H1 (cell line): Measurements from ENCODE around the gene ACTL6A. TPM values are rescaled to one million over a fixed set of nuclear protein-coding genes. Genes with fewer than 3 reads are reported as not detected.

Source experiments
- CTCF ChIA-PET: fragments of 300-600 bp; sonication (Branson Sonifier 250); formaldehyde crosslinking; loops from one replicate; lab custom pipeline; 2021; ENCODE audit not compliant: partially characterized antibody; lab: Charles Lee
- POLR2A ChIA-PET: fragments of 300-600 bp; sonication (Branson Sonifier 250); formaldehyde crosslinking; loops from one replicate; lab custom pipeline; 2021; ENCODE audit warnings: inconsistent platforms; ENCODE audit not compliant: partially characterized antibody; lab: Charles Lee
- DNase-seq, 2 experiments: peaks; one replicate each; pipeline versions ENCODE4 v3.0.0 to v3.0.0-alpha.2; 2010 to 2022; ENCODE audit warnings: low spot score in 2 of 2, low read depth in 1 of 2, mixed read lengths in 1 of 2
- FAIRE-seq: peaks from 2 replicates; lab custom pipeline; 2011; peaks lifted over from hg19 to GRCh38; lab: Jason Lieb, UNC
- H2AFZ ChIP-seq: 2 replicates; pipeline ENCODE4 v1.8.1; 2012; ENCODE audit warnings: low read length, inconsistent platforms
- H2AK5ac ChIP-seq: 2 replicates; pipeline ENCODE4 v1.6.1; 2013; ENCODE audit warnings: low read depth, low read length
- H2BK120ac ChIP-seq: replicated peaks from 2 replicates; pipeline ENCODE3; 2013; ENCODE audit warnings: low read depth, low read length, inconsistent platforms
- H2BK12ac ChIP-seq: 2 replicates; pipeline ENCODE4 v1.6.1; 2013; ENCODE audit warnings: low read depth, low read length
- H2BK15ac ChIP-seq: 2 replicates; pipeline ENCODE4 v1.6.1; 2013; ENCODE audit warnings: low read length
- H2BK20ac ChIP-seq: 2 replicates; pipeline ENCODE4 v1.6.1; 2013; ENCODE audit warnings: low read length
- H2BK5ac ChIP-seq: 2 replicates; pipeline ENCODE4 v1.6.1; 2013; ENCODE audit warnings: low read depth, low read length
- H3K14ac ChIP-seq: 2 replicates; pipeline ENCODE4 v1.6.1; 2013; ENCODE audit warnings: inconsistent platforms; ENCODE audit not compliant: insufficient read length
- H3K18ac ChIP-seq: 2 replicates; pipeline ENCODE4 v1.6.1; 2013; ENCODE audit warnings: low read length; ENCODE audit errors: extremely low read depth
- H3K23ac ChIP-seq: 2 replicates; pipeline ENCODE4 v1.6.1; 2013; ENCODE audit warnings: inconsistent platforms; ENCODE audit not compliant: insufficient read length
- H3K23me2 ChIP-seq: 2 replicates; pipeline ENCODE4 v1.6.1; 2013; ENCODE audit warnings: low read depth, low read length
- H3K27ac ChIP-seq: 2 replicates; pipeline ENCODE4 v1.6.1; 2011; ENCODE audit warnings: low read depth, low read length, inconsistent platforms
- H3K27me3 ChIP-seq, 4 experiments: replicated peaks in 1 of 4; 1 replicate in 1 of 4; 2 replicates in 3 of 4; pipeline versions ENCODE4 v1.6.1 to v1.8.1; 2011 to 2013; ENCODE audit warnings: low read length in 3 of 4, mild to moderate bottlenecking in 3 of 4, inconsistent platforms in 2 of 4, mixed read lengths in 2 of 4, moderate library complexity in 1 of 4; ENCODE audit not compliant: control insufficient read depth in 3 of 4, insufficient read depth in 3 of 4; ENCODE audit errors: extremely low read depth in 1 of 4
- H3K36me3 ChIP-seq, 4 experiments: 2 replicates each; pipeline versions ENCODE4 v1.6.1 to v1.8.1; 2011 to 2013; ENCODE audit warnings: mild to moderate bottlenecking in 4 of 4, low read length in 3 of 4, moderate library complexity in 2 of 4, control low read depth in 1 of 4, inconsistent platforms in 1 of 4; ENCODE audit not compliant: insufficient read depth in 4 of 4, control insufficient read depth in 2 of 4
- H3K4ac ChIP-seq: replicated peaks from 2 replicates; pipeline ENCODE3; 2013; ENCODE audit warnings: low read length, low read depth, mixed read lengths, inconsistent platforms; ENCODE audit not compliant: insufficient read length
- H3K4me1 ChIP-seq, 4 experiments: replicated peaks in 1 of 4; 1 replicate in 1 of 4; 2 replicates in 3 of 4; pipeline versions ENCODE4 v1.6.1 to v1.8.1; 2011 to 2013; ENCODE audit warnings: low read length in 3 of 4, inconsistent platforms in 2 of 4, mixed read lengths in 1 of 4; ENCODE audit not compliant: insufficient read depth in 4 of 4, control insufficient read depth in 3 of 4
- H3K4me2 ChIP-seq, 2 experiments: 2 replicates each; pipeline versions ENCODE4 v1.6.1 to v1.8.1; 2011 to 2013; ENCODE audit warnings: low read depth in 2 of 2, low read length in 2 of 2, control low read depth in 1 of 2, inconsistent platforms in 1 of 2, mild to moderate bottlenecking in 1 of 2; ENCODE audit not compliant: insufficient read depth in 1 of 2
- H3K4me3 ChIP-seq, 4 experiments: fragments of 200-600, 300-600 bp in 1 of 4; sonication (generic), shearing (Covaris generic), sonication (Bioruptor Twin) in 1 of 4; 2 replicates each; pipeline versions ENCODE4 v1.5.1 to v1.8.1; 2011 to 2016; ENCODE audit warnings: low read length in 4 of 4, low read depth in 3 of 4, control low read depth in 2 of 4, inconsistent platforms in 2 of 4, mild to moderate bottlenecking in 2 of 4, mixed read lengths in 1 of 4, moderate library complexity in 1 of 4; ENCODE audit not compliant: insufficient read depth in 2 of 4; ENCODE audit errors: extremely low read depth in 1 of 4
- H3K56ac ChIP-seq: replicated peaks from 2 replicates; pipeline ENCODE3; 2013; ENCODE audit warnings: low read depth, mild to moderate bottlenecking, mixed read lengths, low read length, inconsistent platforms; ENCODE audit not compliant: insufficient read length
- H3K79me1 ChIP-seq: 2 replicates; pipeline ENCODE4 v1.6.1; 2013; ENCODE audit warnings: low read depth, low read length, control low read depth
- H3K79me2 ChIP-seq, 2 experiments: 2 replicates each; pipeline versions ENCODE4 v1.6.1 to v1.8.1; 2012 to 2013; ENCODE audit warnings: low read length in 2 of 2, mild to moderate bottlenecking in 2 of 2, inconsistent platforms in 1 of 2; ENCODE audit not compliant: insufficient read depth in 2 of 2, control insufficient read depth in 1 of 2
- H3K9ac ChIP-seq, 4 experiments: replicated peaks in 1 of 4; 1 replicate in 1 of 4; 2 replicates in 3 of 4; pipeline versions ENCODE4 v1.6.1 to v1.8.1; 2011 to 2013; ENCODE audit warnings: low read depth in 3 of 4, low read length in 3 of 4, control low read depth in 2 of 4, mild to moderate bottlenecking in 2 of 4, moderate library complexity in 2 of 4, inconsistent platforms in 1 of 4; ENCODE audit errors: extremely low read depth in 1 of 4
- H3K9me3 ChIP-seq, 2 experiments: 2 replicates each; pipeline versions ENCODE4 v1.6.1 to v1.8.1; 2012 to 2013; ENCODE audit warnings: mild to moderate bottlenecking in 2 of 2, moderate library complexity in 2 of 2, control low read depth in 1 of 2, inconsistent platforms in 1 of 2, low read depth in 1 of 2, low read length in 1 of 2, mixed read lengths in 1 of 2; ENCODE audit not compliant: insufficient read depth in 2 of 2
- H4K20me1 ChIP-seq, 2 experiments: replicated peaks in 1 of 2; 2 replicates each; pipeline versions ENCODE3 to v1.8.1; 2011 to 2013; ENCODE audit warnings: inconsistent platforms in 2 of 2, low read length in 2 of 2, mild to moderate bottlenecking in 1 of 2; ENCODE audit not compliant: insufficient read depth in 2 of 2, control insufficient read depth in 1 of 2
- H4K5ac ChIP-seq: 2 replicates; pipeline ENCODE4 v1.6.1; 2013; ENCODE audit warnings: low read length, low read depth, mixed read lengths, inconsistent platforms; ENCODE audit not compliant: insufficient read length
- H4K8ac ChIP-seq: 2 replicates; pipeline ENCODE4 v1.8.0; 2013; ENCODE audit warnings: mild to moderate bottlenecking, moderate library complexity, low read length, inconsistent platforms; ENCODE audit not compliant: insufficient read depth; ENCODE audit errors: extremely low read depth
- H4K91ac ChIP-seq: replicated peaks from 2 replicates; pipeline ENCODE3; 2013; ENCODE audit warnings: low read length, mixed read lengths, inconsistent platforms; ENCODE audit not compliant: insufficient read length
- CTBP2 ChIP-seq: IDR thresholded peaks from 2 replicates; pipeline ENCODE4 v1.7.0; 2011; ENCODE audit warnings: borderline replicate concordance, mild to moderate bottlenecking, moderate library complexity, mixed read lengths, low read length; ENCODE audit not compliant: insufficient read depth, insufficient read length
- EGR1 ChIP-seq: IDR thresholded peaks from 2 replicates; pipeline ENCODE4 v1.6.1; 2011; ENCODE audit warnings: low read depth, low read length, borderline replicate concordance
- JUN ChIP-seq: IDR thresholded peaks from 2 replicates; pipeline ENCODE4 v1.6.1; 2011; ENCODE audit warnings: low read depth, mild to moderate bottlenecking, improper control_type of control experiment, low read length
- KDM5A ChIP-seq: fragments of 200-600 bp; IDR thresholded peaks from 2 replicates; pipeline ENCODE4 v1.7.1; 2012; ENCODE audit warnings: mild to moderate bottlenecking, low read length, inconsistent platforms, mixed read lengths
- MAX ChIP-seq: IDR thresholded peaks from 2 replicates; pipeline ENCODE4 v1.6.1; 2012; ENCODE audit warnings: inconsistent platforms
- RAD21 ChIP-seq, 2 experiments: IDR thresholded peaks in 1 of 2; conservative IDR thresholded peaks in 1 of 2; 2 replicates each; pipeline ENCODE4 v1.6.1; 2011; ENCODE audit warnings: low read depth in 2 of 2, low read length in 2 of 2, improper control_type of control experiment in 1 of 2, inconsistent platforms in 1 of 2, mild to moderate bottlenecking in 1 of 2, moderate library complexity in 1 of 2
- RBBP5 ChIP-seq: IDR thresholded peaks from 2 replicates; pipeline ENCODE4 v1.7.1; 2012; ENCODE audit warnings: low read depth, mild to moderate bottlenecking, inconsistent platforms, low read length, moderate library complexity, borderline replicate concordance
- SAP30 ChIP-seq: fragments of 300-600 bp; sonication (generic); IDR thresholded peaks from 2 replicates; pipeline ENCODE4 v1.7.1; 2012; ENCODE audit warnings: low read length, moderate library complexity, mild to moderate bottlenecking, inconsistent platforms; ENCODE audit not compliant: insufficient read depth, insufficient replicate concordance
- SP1 ChIP-seq: IDR thresholded peaks from 2 replicates; pipeline ENCODE4 v1.6.1; 2011; ENCODE audit warnings: low read depth, low read length
- SRF ChIP-seq: IDR thresholded peaks from 2 replicates; pipeline ENCODE4 v1.6.1; 2011; ENCODE audit warnings: mild to moderate bottlenecking, low read depth, low read length, moderate library complexity
- TEAD4 ChIP-seq: IDR thresholded peaks from 2 replicates; pipeline ENCODE4 v1.6.1; 2012; ENCODE audit warnings: low read depth, low read length, inconsistent platforms, mixed read lengths
- YY1 ChIP-seq: IDR thresholded peaks from 2 replicates; pipeline ENCODE4 v1.6.1; 2011; ENCODE audit warnings: low read depth, mild to moderate bottlenecking, low read length
- WGBS, 2 experiments: shearing (Covaris generic) in 1 of 2; methylation state at CpG; one replicate each; pipeline versions ENCODE4 v1.1.6 to v1.1.7; 2013 to 2015; ENCODE audit warnings: low lambda C conversion rate in 2 of 2, mixed read lengths in 2 of 2, inconsistent platforms in 1 of 2, low coverage in 1 of 2, missing lambda C conversion rate in 1 of 2; ENCODE audit not compliant: insufficient replicate concordance in 2 of 2, insufficient coverage in 1 of 2, insufficient read length in 1 of 2; ENCODE audit errors: extremely low coverage in 1 of 2, missing lambda C conversion rate in 1 of 2; 5-methylcytosine and 5-hydroxymethylcytosine counted together
- polyA plus RNA-seq, 7 experiments: library from polyadenylated mRNA; depleted of rRNA in 3 of 7; stranded (reverse) in 5 of 7; unstranded in 2 of 7; fragments of >200 nt in 5 of 7; fragments of 200-250 nt in 2 of 7; gene quantifications; 1 replicate in 5 of 7; 2 replicates in 1 of 7; 4 replicates in 1 of 7; pipeline versions ENCODE4 v1.2.1 to v1.2.3, GENCODE V29; 2011 to 2013; ENCODE audit warnings: missing spikeins in 2 of 7, mixed read lengths in 2 of 7
- total RNA-seq: library from RNA; stranded (reverse); fragmentation: NEBNext Ultra II Directional; extraction: Animal tissue kit (Norgen Biotek cat#: 25700); gene quantifications from 2 replicates; pipeline ENCODE4 v1.2.1, GENCODE V29; 2021

The ACTL6A gene
- total and polyA plus RNA-seq, 2 of the 8 experiments (the other 6 are each of a cell fraction or from before 2014, with no cell fraction given) = 76.9 to 99.5 TPM

DNA sequence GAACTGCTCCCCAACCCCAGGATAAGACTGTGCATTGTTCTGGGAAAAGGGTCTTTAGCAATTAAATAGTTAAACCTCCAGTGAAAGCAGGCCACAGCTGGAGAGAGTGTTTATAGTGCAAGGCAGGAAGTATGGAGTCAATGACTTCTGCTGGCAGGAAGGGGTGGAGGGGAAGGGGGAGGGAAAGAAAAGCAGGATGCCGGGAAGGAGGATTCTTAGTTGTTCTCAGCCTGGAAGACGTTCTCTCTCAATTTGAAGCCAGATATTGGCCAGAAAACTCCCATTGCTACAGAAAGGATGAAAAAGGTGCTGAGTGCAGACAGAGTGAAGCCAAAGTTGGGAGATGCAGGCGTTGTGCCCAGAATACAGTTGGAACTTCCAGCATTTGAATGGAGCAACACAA, 35.7 kb upstream of the ACTL6A start:
- FAIRE-seq = peak; percentile 63
- peak overlapping the region; percentile 90; the same call in 1 of the 2 replicates for H2BK5ac ChIP-seq
- ChIA-PET POLR2A (interaction anchor here (0.9 to 1.5 kb wide), 2 partner anchors 21 to 36 kb away, joined by 3 read pairs; partner anchors contain the start of gene ACTL6A), CTCF (interaction anchor here (1.1 to 1.4 kb wide), 2 partner anchors 72 to 80 kb away, joined by 3 read pairs; no protein-coding TSS in a partner anchor)
- no peak overlapping the region; the same call in 1 of the 2 replicates for H2BK12ac ChIP-seq
- peak overlapping the region; percentile 61; the same call in 1 of the 2 replicates for H2BK15ac ChIP-seq
- no peak overlapping the region for H3K14ac ChIP-seq
- H4K91ac ChIP-seq = peak overlapping the region; percentile 81
- no peaks in the 10 kb centered on the region for H3K9me3 ChIP-seq
- peak overlapping the region; percentile 92 for H3K18ac ChIP-seq
- H3K23ac ChIP-seq = no peak overlapping the region
- no peaks in the 10 kb centered on the region for H4K20me1 ChIP-seq
- no peak overlapping the region for H4K8ac ChIP-seq
- no peak overlapping the region; a peak in 1 of 7 replicates for H3K9ac ChIP-seq
- H3K79me2 ChIP-seq = no peaks in the 10 kb centered on the region
- peak; percentile 49 to 57 for DNase-seq
- peak overlapping the region; percentile 44 for H2BK120ac ChIP-seq
- H3K23me2 ChIP-seq = peaks cover 2% of the 10 kb centered on the region; the same call in 1 of the 2 replicates
- H3K79me1 ChIP-seq = no peaks in the 10 kb centered on the region
- H3K4me2 ChIP-seq = peak overlapping the region; percentile 29 to 33
- 9% methylated on average over 3 of the region's 3 CpGs; no CpG with 5 or more reads in 1 of the 2 experiments for WGBS, 2 experiments
- peaks cover 3 to 10% (median 5%) of the 10 kb centered on the region in 4 experiments; a peak in 5 of 7 replicates for H3K4me1 ChIP-seq
- H3K27me3 ChIP-seq = no peaks in the 10 kb centered on the region
- H3K4ac ChIP-seq = no peak overlapping the region
- no peak overlapping the region for H3K56ac ChIP-seq
- H2BK20ac ChIP-seq = no peak overlapping the region
- H3K27ac ChIP-seq = peak overlapping the region; percentile 70; the same call in 1 of the 2 replicates
- H2AFZ ChIP-seq = peak overlapping the region; percentile 97; the same call in 1 of the 2 replicates
- no peaks in the 10 kb centered on the region for H3K36me3 ChIP-seq
- peak overlapping the region in 1 of 4 experiments; percentile 28; a peak in 1 of 8 replicates for H3K4me3 ChIP-seq
- no peak overlapping the region for H2AK5ac ChIP-seq
- peak overlapping the region; percentile 47 for H4K5ac ChIP-seq
- TF ChIP-seq YY1 (peak; percentile 77), RBBP5 (peak; percentile 66; the same call in 1 of the 2 replicates), SAP30 (no peak), JUN (no peak), EGR1 (peak; percentile 44; the same call in 1 of the 2 replicates), MAX (peak; percentile 62), RAD21 (IDR thresholded peaks at IDR 0.05 in 1 of 2, conservative IDR thresholded peaks at IDR 0.05 in 1 of 2; ENCODE audit: low read depth in 2 of 2, low read length in 2 of 2) (peak in 1 of 2 experiments; percentile 5; a peak in 1 of 4 replicates), SP1 (peak; percentile 88), SRF (no peak), TEAD4 (no peak), KDM5A (no peak), CTBP2 (no peak)
